GM06990 (cell line): Measurements from ENCODE around the gene DCANP1.

ENCODE experiments used
- DNase-seq: peaks from one replicate; pipeline ENCODE4 v3.0.0-alpha.2; 2011; ENCODE audit not compliant: insufficient read length; ENCODE audit errors: extremely low read depth
- H3K27me3 ChIP-seq: replicated peaks from 2 replicates; pipeline ENCODE4 v1.6.0; 2011; ENCODE audit warnings: low read length; ENCODE audit not compliant: control insufficient read depth, insufficient read depth
- H3K36me3 ChIP-seq: 2 replicates; pipeline ENCODE4 v1.5.1; 2011; ENCODE audit warnings: low read length; ENCODE audit not compliant: control insufficient read depth, insufficient read depth
- H3K4me3 ChIP-seq: replicated peaks from 2 replicates; pipeline ENCODE4 v1.5.1; 2011; ENCODE audit warnings: low read depth, mild to moderate bottlenecking, control low read depth, low read length
- TF ChIP-seq, protein P1 (sequence below): IDR thresholded peaks from 2 replicates; pipeline ENCODE4 v1.5.1; 2011; ENCODE audit warnings: low read length, control low read depth, mild to moderate bottlenecking, inconsistent platforms; ENCODE audit not compliant: insufficient read depth, poor library complexity, severe bottlenecking

The DCANP1 gene

DNA sequence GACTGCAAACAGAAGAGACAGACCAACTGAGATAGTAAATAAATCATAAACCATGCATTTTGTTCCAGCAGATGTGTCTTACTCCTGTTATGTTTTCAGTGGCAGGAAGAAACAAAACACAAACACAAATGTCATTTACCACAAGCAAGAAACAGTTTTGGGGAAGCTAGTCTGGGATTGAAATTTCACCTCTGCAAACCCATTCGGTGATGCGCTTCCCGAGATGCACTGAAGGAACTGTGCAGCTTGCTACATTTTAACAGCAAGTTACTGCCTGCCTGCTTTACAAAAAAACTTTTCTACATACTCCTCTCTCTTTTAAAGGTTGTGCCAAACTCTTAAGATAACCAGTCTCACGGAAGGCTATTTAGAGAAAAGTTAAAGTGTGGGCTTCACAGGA is 51.3 kb downstream of the DCANP1 start:
- Histone ChIP-seq H3K36me3 (no peaks in the 10 kb centered on the region), H3K4me3 (no peak overlapping the region), H3K27me3 (no peaks in the 10 kb centered on the region)
- TF ChIP-seq, protein P1, sequence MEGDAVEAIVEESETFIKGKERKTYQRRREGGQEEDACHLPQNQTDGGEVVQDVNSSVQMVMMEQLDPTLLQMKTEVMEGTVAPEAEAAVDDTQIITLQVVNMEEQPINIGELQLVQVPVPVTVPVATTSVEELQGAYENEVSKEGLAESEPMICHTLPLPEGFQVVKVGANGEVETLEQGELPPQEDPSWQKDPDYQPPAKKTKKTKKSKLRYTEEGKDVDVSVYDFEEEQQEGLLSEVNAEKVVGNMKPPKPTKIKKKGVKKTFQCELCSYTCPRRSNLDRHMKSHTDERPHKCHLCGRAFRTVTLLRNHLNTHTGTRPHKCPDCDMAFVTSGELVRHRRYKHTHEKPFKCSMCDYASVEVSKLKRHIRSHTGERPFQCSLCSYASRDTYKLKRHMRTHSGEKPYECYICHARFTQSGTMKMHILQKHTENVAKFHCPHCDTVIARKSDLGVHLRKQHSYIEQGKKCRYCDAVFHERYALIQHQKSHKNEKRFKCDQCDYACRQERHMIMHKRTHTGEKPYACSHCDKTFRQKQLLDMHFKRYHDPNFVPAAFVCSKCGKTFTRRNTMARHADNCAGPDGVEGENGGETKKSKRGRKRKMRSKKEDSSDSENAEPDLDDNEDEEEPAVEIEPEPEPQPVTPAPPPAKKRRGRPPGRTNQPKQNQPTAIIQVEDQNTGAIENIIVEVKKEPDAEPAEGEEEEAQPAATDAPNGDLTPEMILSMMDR, result no peak
- no peak for DNase-seq

DNA sequence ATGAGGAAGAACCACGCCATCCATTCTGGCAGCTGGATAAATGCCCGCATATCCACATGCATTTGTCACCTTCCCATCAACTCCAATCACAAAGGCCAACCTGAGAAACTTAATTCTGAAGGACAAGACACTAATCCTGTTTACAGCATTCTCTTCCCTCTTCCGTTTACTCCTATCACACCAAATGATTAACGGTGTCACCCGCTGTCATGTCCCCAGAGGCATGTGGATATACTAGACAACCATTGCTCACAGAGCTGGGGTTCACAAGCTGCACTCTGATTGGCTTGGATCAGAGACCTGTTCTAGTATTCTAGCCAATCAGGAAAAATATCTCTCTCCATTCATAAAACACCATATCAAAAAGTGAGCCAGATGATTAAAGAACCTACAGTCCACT is 51.7 kb downstream of the DCANP1 start:
- Histone ChIP-seq H3K36me3 (no peaks in the 10 kb centered on the region), H3K27me3 (no peaks in the 10 kb centered on the region), H3K4me3 (no peak overlapping the region)
- TF ChIP-seq, protein P1, result no peak
- no peak for DNase-seq
